A549 treated with AZD9567 at 1 μM for 4 hours (cell line): ENCODE results near the gene APIP. TPM values are rescaled to one million over a fixed set of nuclear protein-coding genes. Genes with fewer than 3 reads are reported as not detected.

ENCODE experiments used
- total RNA-seq: library from RNA; stranded (reverse); fragments of 200-300 nt; extraction: Qiagen RNA extraction; gene quantifications from 5 replicates; pipeline ENCODE4 v1.2.3, GENCODE V29; 2022; ENCODE audit not compliant: insufficient read depth

The APIP gene
- total RNA-seq, result 20.3 to 35.3 TPM (median 23.6 TPM) in 5 replicates

GRCh38 chr11:34916015-34916842 lies at the start of gene APIP, which contains the start of gene PDHX:
Gene APIP, minus strand, starts transcription at chr11:34916379. Its CDS starts 95 bp downstream, at chr11:34916284.
Gene PDHX, plus strand, starts transcription at chr11:34916618. Its CDS starts 38 bp downstream, at chr11:34916656.

Other genes with a start within 250 kb of the APIP start
- 28.0 to 62.6 TPM (median 31.0 TPM) in 5 replicates for gene PDHX, start 239 bp upstream of the APIP start, total RNA-seq
- 595 to 845 TPM (median 653 TPM) in 5 replicates for gene CD44, start 222.8 kb upstream of the APIP start, total RNA-seq